T-cell (primary cell): ENCODE results near the gene DENND1A. TPM values are rescaled to one million over a fixed set of nuclear protein-coding genes. Genes with fewer than 3 reads are reported as not detected.

Source experiments
- ATAC-seq, 4 experiments: fragments of 200-7000 bp in 3 of 4; fragments of 150-1000 bp in 1 of 4; cut with Tn5 transposase; replicated peaks in 1 of 4; 1 replicate in 3 of 4; 2 replicates in 1 of 4; pipeline ENCODE4 v1.10.0; 2021; ENCODE audit warnings: moderate library complexity in 3 of 4, mild to moderate bottlenecking in 2 of 4, moderate number of reproducible peaks in 1 of 4
- CTCF ChIA-PET, 2 donors: fragments of 300-600 bp; sonication (Branson Sonifier 250); formaldehyde crosslinking; loops; one replicate each; lab custom pipeline; 2022; ENCODE audit warnings: antibody characterized with exemption in 2 of 2; lab: Charles Lee
- POLR2A ChIA-PET, 2 donors: fragments of 300-600 bp; sonication (Branson Sonifier 250); formaldehyde crosslinking; loops; one replicate each; lab custom pipeline; 2022; ENCODE audit warnings: antibody characterized with exemption in 2 of 2; lab: Charles Lee
- DNase-seq, 35 experiments: peaks; one replicate each; pipeline versions ENCODE4 v3.0.0 to v3.0.0-alpha.2; 2013 to 2023
- H3K27ac ChIP-seq: one replicate; pipeline ENCODE4 v1.5.1; 2013; ENCODE audit warnings: low read length
- H3K27me3 ChIP-seq, 2 experiments: replicated peaks in 1 of 2; 1 replicate in 1 of 2; 2 replicates in 1 of 2; pipeline versions ENCODE4 v1.6.1 to v1.7.0; 2013; ENCODE audit warnings: low read length in 1 of 2, mixed read lengths in 1 of 2; ENCODE audit not compliant: control insufficient read depth in 2 of 2, insufficient read depth in 2 of 2; ENCODE audit errors: extremely low read depth in 1 of 2
- H3K36me3 ChIP-seq, 2 donors: 1 replicate in 1 of 2; 2 replicates in 1 of 2; pipeline versions ENCODE4 v1.6.1 to v1.7.0; 2013; ENCODE audit warnings: low read length in 1 of 2; ENCODE audit not compliant: control insufficient read depth in 2 of 2, insufficient read depth in 1 of 2; ENCODE audit errors: extremely low read depth in 1 of 2
- H3K4me1 ChIP-seq, 2 experiments: 1 replicate in 1 of 2; 2 replicates in 1 of 2; pipeline versions ENCODE4 v1.6.1 to v1.7.0; 2013; ENCODE audit warnings: low read length in 2 of 2, mixed read lengths in 1 of 2; ENCODE audit not compliant: insufficient read depth in 2 of 2, control insufficient read depth in 1 of 2; ENCODE audit errors: extremely low read depth in 1 of 2
- H3K4me3 ChIP-seq, 2 donors: 1 replicate in 1 of 2; 2 replicates in 1 of 2; pipeline versions ENCODE4 v1.5.1 to v1.7.0; 2013; ENCODE audit warnings: mild to moderate bottlenecking in 2 of 2, low read length in 1 of 2, moderate library complexity in 1 of 2; ENCODE audit not compliant: control insufficient read depth in 1 of 2; ENCODE audit errors: extremely low read depth in 1 of 2
- H3K9me3 ChIP-seq: 2 replicates; pipeline ENCODE4 v1.7.0; 2013
- H3K27ac Mint-ChIP-seq, 2 donors: one replicate each; pipeline ENCODE4 v1.8.0; 2020 to 2021; ENCODE audit warnings: mild to moderate bottlenecking in 2 of 2, mixed read lengths in 2 of 2
- H3K27me3 Mint-ChIP-seq, 2 donors: one replicate each; pipeline ENCODE4 v1.8.0; 2021 to 2022; ENCODE audit warnings: mixed read lengths in 2 of 2
- H3K36me3 Mint-ChIP-seq: one replicate; pipeline ENCODE4 v1.8.0; 2021; ENCODE audit warnings: mixed read lengths
- H3K4me1 Mint-ChIP-seq, 3 donors: one replicate each; pipeline ENCODE4 v1.8.0; 2020 to 2022; ENCODE audit warnings: mixed read lengths in 3 of 3, mild to moderate bottlenecking in 1 of 3
- H3K4me3 Mint-ChIP-seq, 3 donors: one replicate each; pipeline ENCODE4 v1.8.0; 2020 to 2022; ENCODE audit warnings: mild to moderate bottlenecking in 3 of 3, mixed read lengths in 3 of 3, moderate library complexity in 3 of 3
- H3K9me3 Mint-ChIP-seq, 3 donors: one replicate each; pipeline ENCODE4 v1.8.0; 2020 to 2022; ENCODE audit warnings: mixed read lengths in 3 of 3
- WGBS: methylation state at CpG from one replicate; pipeline ENCODE4 v1.1.5; 2013; ENCODE audit warnings: missing lambda C conversion rate; ENCODE audit not compliant: insufficient coverage; 5-methylcytosine and 5-hydroxymethylcytosine counted together
- total RNA-seq, 35 experiments: library from RNA in 6 of 35; stranded (reverse) in 6 of 35; fragments of 120-200 nt in 1 of 35; gene quantifications; one replicate each; pipeline versions ENCODE4 v1.2.1 to v1.2.4 and lab custom pipeline; 2013 to 2026

Gene DENND1A
- total RNA-seq, 5 donors from 2014 or later (not counting 1 experiment from before 2014, with no cell fraction given) = 12.4 to 19.9 (median 14.1) TPM

DNA sequence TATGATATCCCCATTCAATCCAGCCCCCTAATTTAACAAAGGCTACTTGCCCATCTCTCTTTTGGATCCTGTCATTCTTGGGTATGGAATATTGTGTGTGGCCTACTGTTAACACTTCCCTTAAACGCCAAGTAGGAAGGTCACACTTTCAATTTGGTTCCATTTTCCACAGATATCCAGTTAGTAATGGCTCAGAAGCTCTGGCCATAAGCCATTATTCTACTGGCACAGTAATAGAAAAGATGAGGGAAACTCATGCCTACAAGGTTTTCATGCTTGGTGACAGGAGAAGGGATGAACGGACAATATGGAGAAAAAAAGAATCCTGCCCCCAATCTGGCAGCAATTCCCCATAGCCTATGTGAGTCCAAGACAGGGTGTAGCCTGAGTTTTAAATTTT is 346.3 kb downstream of the DENND1A start:
- Mint-ChIP-seq H3K27ac (no peak overlapping the region), H3K27me3 (no peaks in the 10 kb centered on the region), H3K4me3 (no peak overlapping the region), H3K36me3 (peaks cover 75% of the 10 kb centered on the region), H3K4me1 (no peaks in the 10 kb centered on the region), H3K9me3 (peaks cover 11 to 29% (median 18%) of the 10 kb centered on the region in 3 donors)
- no peak overlapping the region for H3K27ac ChIP-seq
- no peak for ATAC-seq
- H3K9me3 ChIP-seq = peaks cover under 1% of the 10 kb centered on the region
- H3K27me3 ChIP-seq = no peaks in the 10 kb centered on the region
- H3K4me1 ChIP-seq = no peaks in the 10 kb centered on the region
- ChIA-PET POLR2A (no interaction called here), CTCF (no interaction called here)
- DNase-seq = no peak
- no peak overlapping the region for H3K4me3 ChIP-seq
- no CpG with 5 or more reads among the region's 2 CpGs for WGBS
- peaks cover 0 to 9% of the 10 kb centered on the region in 2 donors for H3K36me3 ChIP-seq

DNA sequence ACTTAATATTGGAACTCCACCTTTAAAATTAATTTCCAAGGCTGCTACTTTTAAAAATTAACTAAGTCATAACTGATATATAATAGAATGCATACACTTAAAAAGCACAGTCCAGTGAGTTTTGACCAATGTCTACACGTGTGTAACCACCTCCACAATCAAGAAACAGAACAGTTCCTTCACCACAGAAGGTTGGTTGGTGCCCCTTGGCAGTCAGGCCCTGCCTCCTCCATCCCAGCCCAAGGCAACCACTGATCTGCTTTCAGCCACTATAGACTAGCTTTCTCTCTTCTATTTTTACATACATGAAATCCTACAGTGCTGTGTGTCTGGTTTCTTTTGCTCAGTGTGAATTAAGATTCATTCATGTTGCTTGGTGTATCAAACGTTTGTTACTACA is 358.7 kb downstream of the DENND1A start:
- Mint-ChIP-seq H3K4me3 (no peak overlapping the region), H3K27ac (no peak overlapping the region), H3K27me3 (no peaks in the 10 kb centered on the region), H3K9me3 (peaks cover 4 to 6% (median 5%) of the 10 kb centered on the region in 3 donors), H3K36me3 (peaks cover 45% of the 10 kb centered on the region), H3K4me1 (no peaks in the 10 kb centered on the region)
- Histone ChIP-seq H3K36me3 (no peaks in the 10 kb centered on the region), H3K4me1 (no peaks in the 10 kb centered on the region), H3K27ac (no peak overlapping the region), H3K9me3 (no peaks in the 10 kb centered on the region), H3K4me3 (no peak overlapping the region), H3K27me3 (no peaks in the 10 kb centered on the region)
- ATAC-seq (no peak), DNase-seq (no peak)
- POLR2A ChIA-PET = no interaction called here
- no CpG with 5 or more reads among the region's 2 CpGs for WGBS
- CTCF ChIA-PET = no interaction called here

DNA sequence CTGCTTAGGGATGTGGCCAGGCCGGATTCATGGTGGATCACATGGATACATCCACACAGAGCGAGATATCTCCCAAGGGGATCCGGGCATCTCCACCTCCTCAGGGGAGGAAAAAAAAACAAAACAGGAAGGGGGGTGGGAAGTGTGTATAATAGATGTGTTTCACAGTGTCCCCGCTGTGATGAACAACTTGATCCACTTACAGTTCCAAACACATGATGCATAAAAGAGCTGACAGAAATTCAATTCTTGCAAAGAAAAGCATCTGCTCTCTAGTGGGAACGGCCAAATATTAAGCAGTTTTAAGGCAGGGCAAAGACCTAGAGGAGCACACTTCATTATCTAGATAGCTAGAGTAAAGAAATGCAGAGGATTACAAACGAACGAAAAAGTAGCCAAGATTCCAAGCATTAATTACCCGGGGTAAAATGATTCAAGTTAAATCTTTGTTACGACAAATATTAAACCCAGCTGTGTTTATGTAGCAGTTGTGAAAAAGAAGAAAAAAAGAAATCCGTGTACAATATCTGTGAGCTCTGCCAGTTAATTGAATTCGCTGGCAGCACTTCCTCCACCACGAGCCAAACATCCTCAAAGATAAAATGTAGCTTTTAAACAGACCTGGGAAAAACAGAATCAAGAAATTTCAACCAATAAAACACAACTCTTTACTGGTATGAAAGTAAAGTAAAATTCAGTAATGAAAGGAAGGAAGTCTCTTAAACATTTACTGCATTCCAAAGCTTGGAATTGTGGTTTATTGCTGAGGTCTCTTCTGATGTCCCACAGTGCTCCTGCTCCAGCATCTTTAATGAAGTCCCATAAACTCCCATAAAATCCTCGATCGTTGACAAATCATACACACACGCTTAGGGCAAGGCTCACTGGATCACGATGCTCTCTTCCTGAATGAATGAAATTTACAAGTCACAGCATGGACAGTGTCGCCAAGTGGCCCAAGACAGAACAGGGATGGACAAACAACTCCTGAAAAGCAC is 360.9 kb downstream of the DENND1A start:
- peaks cover 0 to 2% (median 2%) of the 10 kb centered on the region in 3 donors for H3K4me1 Mint-ChIP-seq
- H3K36me3 Mint-ChIP-seq = peaks cover 38% of the 10 kb centered on the region
- no peaks in the 10 kb centered on the region for H3K9me3 ChIP-seq
- no peak overlapping the region for H3K4me3 Mint-ChIP-seq
- no peak overlapping the region for H3K27ac Mint-ChIP-seq
- ChIA-PET POLR2A (no interaction called here), CTCF (no interaction called here)
- H3K4me3 ChIP-seq = no peak overlapping the region
- H3K4me1 ChIP-seq = no peaks in the 10 kb centered on the region
- 99% methylated on average over 5 of the region's 17 CpGs for WGBS
- H3K27ac ChIP-seq = no peak overlapping the region
- no peaks in the 10 kb centered on the region for H3K27me3 ChIP-seq
- H3K9me3 Mint-ChIP-seq = no peaks in the 10 kb centered on the region
- ATAC-seq (no peak), DNase-seq (no peak)
- no peaks in the 10 kb centered on the region for H3K27me3 Mint-ChIP-seq
- no peaks in the 10 kb centered on the region for H3K36me3 ChIP-seq

GRCh38 chr9:123567013-123567412 is 362.9 kb downstream of the DENND1A start:
- Histone ChIP-seq H3K4me3 (no peak overlapping the region), H3K36me3 (no peaks in the 10 kb centered on the region), H3K9me3 (no peaks in the 10 kb centered on the region), H3K27me3 (no peaks in the 10 kb centered on the region), H3K27ac (no peak overlapping the region), H3K4me1 (no peaks in the 10 kb centered on the region)
- no peak for ATAC-seq
- H3K27me3 Mint-ChIP-seq = no peaks in the 10 kb centered on the region
- no CpG with 5 or more reads among the region's 3 CpGs for WGBS
- peaks cover 45% of the 10 kb centered on the region for H3K36me3 Mint-ChIP-seq
- no peak for DNase-seq
- H3K27ac Mint-ChIP-seq = no peak overlapping the region
- H3K4me1 Mint-ChIP-seq = peaks cover 0 to 12% (median 12%) of the 10 kb centered on the region in 3 donors
- no peak overlapping the region for H3K4me3 Mint-ChIP-seq
- ChIA-PET POLR2A (no interaction called here), CTCF (no interaction called here)
- no peaks in the 10 kb centered on the region for H3K9me3 Mint-ChIP-seq

DNA sequence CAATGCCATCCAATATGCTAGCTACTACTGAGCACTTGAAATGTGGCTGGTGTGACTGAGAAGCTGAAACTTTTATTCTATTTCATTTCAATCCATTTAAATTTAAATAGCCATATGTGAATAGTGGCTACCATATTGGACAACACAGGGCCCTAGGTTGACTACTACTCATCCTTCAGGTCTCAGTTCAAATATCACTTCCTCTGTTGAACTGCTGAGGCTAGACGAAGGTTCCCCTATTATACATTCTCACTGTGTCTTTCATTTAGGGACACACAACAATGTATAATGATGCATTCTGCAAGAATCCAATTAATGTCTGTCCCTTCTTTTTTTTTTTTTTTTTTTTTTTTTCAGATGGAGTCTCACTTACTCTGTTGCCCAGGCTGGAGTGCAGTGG is 365.3 kb downstream of the DENND1A start:
- H3K9me3 ChIP-seq = no peaks in the 10 kb centered on the region
- Mint-ChIP-seq H3K27ac (no peak overlapping the region), H3K9me3 (no peaks in the 10 kb centered on the region), H3K36me3 (peaks cover 50% of the 10 kb centered on the region), H3K27me3 (no peaks in the 10 kb centered on the region), H3K4me3 (no peak overlapping the region), H3K4me1 (peaks cover 0 to 12% (median 12%) of the 10 kb centered on the region in 3 donors)
- peaks cover 0 to 5% of the 10 kb centered on the region in 2 donors for H3K36me3 ChIP-seq
- no CpG with 5 or more reads among the region's 1 CpG for WGBS
- H3K4me1 ChIP-seq = no peaks in the 10 kb centered on the region
- H3K27me3 ChIP-seq = no peaks in the 10 kb centered on the region
- ATAC-seq = no peak
- H3K4me3 ChIP-seq = no peak overlapping the region
- H3K27ac ChIP-seq = no peak overlapping the region
- CTCF ChIA-PET = no interaction called here
- no peak for DNase-seq
- POLR2A ChIA-PET = no interaction called here

GRCh38 chr9:123562844-123563346 is 367.0 kb downstream of the DENND1A start:
- H3K9me3 Mint-ChIP-seq = no peaks in the 10 kb centered on the region
- H3K9me3 ChIP-seq = no peaks in the 10 kb centered on the region
- ChIA-PET CTCF (no interaction called here), POLR2A (no interaction called here)
- H3K27me3 ChIP-seq = no peaks in the 10 kb centered on the region
- H3K4me1 ChIP-seq = no peaks in the 10 kb centered on the region
- 43% methylated on average over 5 of the region's 6 CpGs for WGBS
- H3K4me3 ChIP-seq = no peak overlapping the region
- H3K27ac ChIP-seq = no peak overlapping the region
- ATAC-seq = no peak
- peak overlapping the region in 1 of 3 donors; percentile 3 for H3K4me3 Mint-ChIP-seq
- no peak overlapping the region for H3K27ac Mint-ChIP-seq
- H3K27me3 Mint-ChIP-seq = no peaks in the 10 kb centered on the region
- H3K36me3 ChIP-seq = peaks cover 0 to 5% of the 10 kb centered on the region in 2 donors
- peaks cover 43% of the 10 kb centered on the region for H3K36me3 Mint-ChIP-seq
- no peak for DNase-seq
- peaks cover 0 to 12% (median 12%) of the 10 kb centered on the region in 3 donors for H3K4me1 Mint-ChIP-seq
